Esophagus muscularis mucosa (tissue), 3 donors: Measurements from ENCODE around the gene PRSS16.

Experiments
- CTCF ChIP-seq, 3 experiments: fragments of 200-600 bp in 2 of 3; fragments of 450-650 bp in 1 of 3; sonication (generic) in 2 of 3; IDR thresholded peaks; one replicate each; pipeline ENCODE4 v1.5.1; 2017 to 2019; ENCODE audit warnings: antibody characterized with exemption in 3 of 3, mild to moderate bottlenecking in 2 of 3, moderate library complexity in 1 of 3
- POLR2AphosphoS5 ChIP-seq, 2 donors: sonication (generic); formaldehyde crosslinking; IDR thresholded peaks; one replicate each; pipeline ENCODE4 v1.6.1; 2017; ENCODE audit warnings: antibody characterized with exemption in 2 of 2

DNA sequence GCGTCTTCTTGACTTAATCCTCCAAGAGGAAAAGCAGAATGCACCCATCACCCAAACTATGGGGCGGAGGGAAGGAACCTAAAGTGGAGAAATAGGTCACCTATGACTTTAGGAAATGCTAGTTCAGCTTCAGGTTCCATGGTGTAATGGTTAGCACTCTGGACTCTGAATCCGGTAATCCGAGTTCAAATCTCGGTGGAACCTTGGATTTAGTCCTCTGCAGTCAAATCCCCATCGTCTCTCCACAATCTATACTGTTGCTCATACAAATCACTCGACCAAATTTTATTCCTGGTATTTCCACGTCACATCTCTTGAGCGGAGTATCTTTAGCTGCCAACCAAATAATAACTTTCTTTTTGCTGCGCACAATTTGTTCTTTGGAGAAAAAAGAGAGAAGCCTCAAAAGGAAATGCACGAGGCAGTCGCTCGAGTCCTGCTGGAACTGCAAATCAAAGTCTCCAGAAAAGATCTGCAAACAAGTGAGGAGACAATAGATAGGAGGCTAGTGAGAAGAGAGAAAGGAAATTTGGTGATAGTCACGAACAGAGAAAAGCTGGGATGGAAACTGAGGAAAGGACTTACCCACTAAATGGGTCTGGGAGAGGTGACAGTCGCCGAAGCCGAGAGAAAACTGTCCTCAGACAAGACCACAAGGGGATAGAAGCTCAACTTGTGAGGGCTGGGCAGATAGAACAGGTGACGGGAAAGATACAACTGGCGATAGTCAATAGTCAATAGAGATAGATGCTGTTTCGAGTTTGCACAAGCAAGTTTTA, 48.0 kb downstream of the PRSS16 start:
- no peak for TF ChIP-seq CTCF (IDR thresholded peaks at IDR 0.05)
- TF ChIP-seq POLR2AphosphoS5 (IDR thresholded peaks at IDR 0.05): no peak
